Gastroesophageal sphincter (tissue), 3 donors: ENCODE measurements around the gene CDC42BPB.

Source experiments
- EP300 ChIP-seq: sonication (generic); formaldehyde crosslinking; IDR thresholded peaks from one replicate; pipeline ENCODE4 v1.6.1; 2017; ENCODE audit warnings: antibody characterized with exemption, mild to moderate bottlenecking
- POLR2A ChIP-seq, 2 donors: fragments of 450-650 bp; IDR thresholded peaks; one replicate each; pipeline ENCODE4 v1.6.1; 2017; ENCODE audit warnings: antibody characterized with exemption in 2 of 2, mild to moderate bottlenecking in 2 of 2, moderate library complexity in 1 of 2
- POLR2AphosphoS5 ChIP-seq: sonication (generic); formaldehyde crosslinking; IDR thresholded peaks from one replicate; pipeline ENCODE4 v1.6.1; 2017; ENCODE audit warnings: antibody characterized with exemption
- TF ChIP-seq, protein P1 (sequence below), 4 experiments: fragments of 200-600 bp in 2 of 4; fragments of 450-650 bp in 2 of 4; sonication (generic) in 1 of 4; IDR thresholded peaks; one replicate each; pipeline ENCODE4 v1.5.1; 2017 to 2019; ENCODE audit warnings: antibody characterized with exemption in 4 of 4, mild to moderate bottlenecking in 2 of 4, moderate library complexity in 2 of 4

DNA sequence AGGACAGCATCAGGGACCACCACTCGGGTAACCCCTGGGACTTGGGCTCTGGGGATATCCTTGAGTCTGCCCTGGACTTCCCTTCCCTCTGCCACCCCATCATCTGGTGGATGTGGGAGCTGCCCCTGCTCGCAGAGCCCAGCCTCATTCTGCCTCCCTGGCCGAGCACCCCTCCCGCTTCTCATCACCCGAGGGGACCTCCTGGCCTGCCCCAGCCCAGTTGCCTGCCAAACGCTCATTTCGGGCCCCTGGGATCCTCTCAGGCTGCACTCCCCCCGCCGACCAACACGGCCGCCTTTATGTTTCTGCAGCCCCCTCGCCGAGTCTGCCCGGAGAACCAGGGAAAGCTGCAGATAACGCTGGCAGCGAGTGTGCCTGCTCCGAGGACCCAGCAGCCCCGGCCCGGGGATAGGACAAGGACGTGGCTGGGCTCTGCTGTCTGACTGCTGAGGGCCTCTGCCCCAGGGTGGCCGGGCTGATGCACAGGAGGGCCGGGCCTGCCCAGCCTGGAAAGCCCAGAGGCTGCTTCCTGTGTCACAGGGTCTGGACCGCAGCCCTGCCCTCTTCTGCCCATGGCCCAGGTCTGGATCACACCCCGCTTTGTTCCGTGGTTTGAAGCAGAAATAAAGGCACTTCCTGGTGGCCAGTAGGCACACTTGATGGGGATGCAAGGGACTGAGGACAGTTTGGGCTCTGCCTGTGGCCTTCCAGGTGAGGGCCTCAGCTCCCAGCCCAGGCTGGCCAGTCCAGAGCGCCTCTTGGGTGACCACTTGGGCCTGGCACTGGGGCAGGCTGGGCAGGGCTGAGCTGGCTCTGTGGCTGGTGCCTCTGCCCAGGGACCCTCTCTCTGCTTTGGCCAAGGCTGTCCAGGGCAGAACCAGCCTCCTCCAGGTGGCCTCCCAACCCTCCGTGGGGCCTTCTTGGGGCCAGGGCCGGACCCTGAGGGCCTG, 32.3 kb upstream of the CDC42BPB start:
- TF ChIP-seq, protein P1, sequence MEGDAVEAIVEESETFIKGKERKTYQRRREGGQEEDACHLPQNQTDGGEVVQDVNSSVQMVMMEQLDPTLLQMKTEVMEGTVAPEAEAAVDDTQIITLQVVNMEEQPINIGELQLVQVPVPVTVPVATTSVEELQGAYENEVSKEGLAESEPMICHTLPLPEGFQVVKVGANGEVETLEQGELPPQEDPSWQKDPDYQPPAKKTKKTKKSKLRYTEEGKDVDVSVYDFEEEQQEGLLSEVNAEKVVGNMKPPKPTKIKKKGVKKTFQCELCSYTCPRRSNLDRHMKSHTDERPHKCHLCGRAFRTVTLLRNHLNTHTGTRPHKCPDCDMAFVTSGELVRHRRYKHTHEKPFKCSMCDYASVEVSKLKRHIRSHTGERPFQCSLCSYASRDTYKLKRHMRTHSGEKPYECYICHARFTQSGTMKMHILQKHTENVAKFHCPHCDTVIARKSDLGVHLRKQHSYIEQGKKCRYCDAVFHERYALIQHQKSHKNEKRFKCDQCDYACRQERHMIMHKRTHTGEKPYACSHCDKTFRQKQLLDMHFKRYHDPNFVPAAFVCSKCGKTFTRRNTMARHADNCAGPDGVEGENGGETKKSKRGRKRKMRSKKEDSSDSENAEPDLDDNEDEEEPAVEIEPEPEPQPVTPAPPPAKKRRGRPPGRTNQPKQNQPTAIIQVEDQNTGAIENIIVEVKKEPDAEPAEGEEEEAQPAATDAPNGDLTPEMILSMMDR (IDR thresholded peaks at IDR 0.05): no peak
- TF ChIP-seq POLR2AphosphoS5 (no peak), POLR2A (IDR thresholded peaks at IDR 0.05) (no peak), EP300 (no peak)
